IPS-18c (cell line): Measurements from ENCODE around the gene KCTD1.
"Not testable (repeated sequence)": the region's sequence is repeated elsewhere in the genome, so short reads cannot be mapped to it uniquely, and the experiment has no call there.

ENCODE experiments used
- H3K4me3 ChIP-seq: 2 replicates; pipeline ENCODE4 v1.7.0; 2013; ENCODE audit warnings: low read depth, mild to moderate bottlenecking, low read length, moderate library complexity; ENCODE audit not compliant: insufficient read depth
- H3K9me3 ChIP-seq: one replicate; pipeline ENCODE4 v1.6.1; 2013; ENCODE audit warnings: mild to moderate bottlenecking, low read length, moderate library complexity; ENCODE audit not compliant: control insufficient read depth, insufficient read depth

KCTD1 gene

DNA sequence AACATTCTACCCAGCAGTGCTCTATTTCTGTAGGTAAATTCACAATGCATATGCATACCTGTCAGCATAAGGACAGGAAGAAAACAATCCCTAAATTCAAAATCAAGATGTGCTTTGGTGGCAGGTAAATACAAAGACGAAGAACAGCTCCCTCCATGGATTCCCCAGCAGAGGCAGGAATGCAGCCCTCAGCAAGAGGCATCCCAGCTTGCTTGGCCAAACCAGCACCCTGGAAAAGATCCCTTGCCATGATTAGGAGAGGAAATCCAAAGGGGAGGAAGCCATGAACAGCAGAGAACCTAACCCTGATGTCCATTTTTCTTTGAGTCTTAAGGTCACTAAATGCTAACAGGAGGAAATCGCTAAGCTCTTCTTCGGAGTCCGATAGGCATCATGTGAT, 91.2 kb downstream of the KCTD1 start:
- no peak overlapping the region for H3K4me3 ChIP-seq
- no peaks in the 10 kb centered on the region for H3K9me3 ChIP-seq

GRCh38 chr18:26456070-26456491, 92.3 kb downstream of the KCTD1 start:
- Histone ChIP-seq H3K9me3 (no peaks in the 10 kb centered on the region), H3K4me3 (no peak overlapping the region)

- no peak overlapping the region for H3K4me3 ChIP-seq
- no peaks in the 10 kb centered on the region for H3K9me3 ChIP-seq
Measured at GRCh38 chr18:26455639-26456038, 92.7 kb downstream of the KCTD1 start.

GRCh38 chr18:26454616-26455015, 93.7 kb downstream of the KCTD1 start:
- Histone ChIP-seq H3K9me3 (no peaks in the 10 kb centered on the region), H3K4me3 (no peak overlapping the region)

DNA sequence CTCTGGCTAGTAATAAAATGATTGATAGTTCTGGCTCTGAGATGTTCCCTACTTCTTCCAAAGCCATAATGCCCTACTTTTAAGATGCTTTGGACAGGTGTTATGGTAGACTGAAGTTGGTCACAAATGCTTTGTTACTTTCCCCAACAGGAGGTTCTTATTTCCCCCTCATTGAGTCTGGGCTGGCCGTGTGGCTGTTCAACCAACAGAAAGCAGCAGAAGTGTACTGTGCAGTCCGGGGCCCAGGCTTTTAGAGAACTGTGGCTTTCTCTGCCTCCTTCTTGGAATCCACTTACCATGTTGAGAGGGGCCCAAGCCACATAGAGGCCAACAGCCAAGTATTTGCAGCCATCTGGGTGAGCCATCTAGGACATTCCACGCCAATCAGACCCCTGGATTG, 94.2 kb downstream of the KCTD1 start:
- Histone ChIP-seq H3K4me3 (no peak overlapping the region), H3K9me3 (no peaks in the 10 kb centered on the region)

DNA sequence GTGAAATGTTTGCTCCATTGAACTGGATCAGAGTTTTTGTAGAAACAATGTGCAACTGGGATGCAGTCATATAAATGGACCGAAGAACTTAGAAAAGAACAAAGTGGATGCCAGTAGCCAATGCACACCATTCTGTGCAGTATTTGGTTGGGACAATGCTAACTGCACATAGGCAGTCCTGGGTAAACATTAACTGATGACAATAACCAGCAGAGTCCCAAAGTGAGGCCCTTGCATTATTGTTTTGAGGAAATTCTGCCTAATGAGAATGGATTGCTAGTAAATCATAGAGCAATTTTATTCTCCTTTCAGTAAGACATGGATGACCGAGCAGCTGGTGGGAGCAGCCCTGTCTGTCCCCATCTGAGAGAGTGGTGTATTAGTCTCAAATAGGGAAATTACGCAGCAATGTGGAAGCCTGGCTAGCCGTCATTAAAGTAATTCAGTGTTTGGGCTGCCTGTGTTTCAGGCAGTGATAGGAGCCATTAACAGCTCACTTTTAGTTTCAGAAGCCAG, 94.9 kb downstream of the KCTD1 start:
- no peaks in the 10 kb centered on the region for H3K9me3 ChIP-seq
- no peak overlapping the region for H3K4me3 ChIP-seq

DNA sequence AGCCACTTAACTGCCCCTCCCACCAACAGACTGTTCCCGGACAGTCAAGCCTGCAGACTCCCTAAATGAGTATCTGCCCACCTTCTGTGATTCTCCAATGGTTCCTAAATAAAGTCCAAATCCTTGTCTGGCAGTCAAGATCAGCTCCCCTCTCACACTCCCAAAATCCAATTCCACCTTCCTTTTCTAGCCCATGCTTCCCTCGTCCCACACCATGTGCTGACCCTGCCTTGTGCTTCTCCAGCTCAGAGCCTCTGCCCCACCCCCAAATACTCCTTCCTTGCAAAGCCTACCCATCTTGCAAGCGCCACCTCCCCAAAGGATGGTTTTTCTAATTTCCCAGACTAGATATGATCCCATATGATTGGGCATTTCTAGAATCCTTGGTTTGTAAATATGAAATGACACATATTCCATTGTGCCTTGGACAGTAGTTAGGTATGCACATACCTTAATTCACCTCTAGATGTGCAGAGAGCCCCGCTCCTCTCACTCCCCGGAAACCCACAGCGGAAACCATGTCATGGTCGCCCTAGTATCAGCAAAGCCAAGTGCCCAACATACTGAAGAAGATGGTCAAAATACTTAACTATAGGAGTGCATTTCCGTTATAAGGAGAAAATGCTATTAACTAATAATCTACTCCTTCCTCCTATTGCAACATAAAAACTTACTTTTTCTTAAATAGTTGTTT, 97.2 kb downstream of the KCTD1 start:
- no peaks in the 10 kb centered on the region for H3K9me3 ChIP-seq
- H3K4me3 ChIP-seq = no peak overlapping the region

GRCh38 chr18:26448714-26449159, 99.6 kb downstream of the KCTD1 start:
- Histone ChIP-seq H3K9me3 (no peaks in the 10 kb centered on the region), H3K4me3 (no peak overlapping the region)

DNA sequence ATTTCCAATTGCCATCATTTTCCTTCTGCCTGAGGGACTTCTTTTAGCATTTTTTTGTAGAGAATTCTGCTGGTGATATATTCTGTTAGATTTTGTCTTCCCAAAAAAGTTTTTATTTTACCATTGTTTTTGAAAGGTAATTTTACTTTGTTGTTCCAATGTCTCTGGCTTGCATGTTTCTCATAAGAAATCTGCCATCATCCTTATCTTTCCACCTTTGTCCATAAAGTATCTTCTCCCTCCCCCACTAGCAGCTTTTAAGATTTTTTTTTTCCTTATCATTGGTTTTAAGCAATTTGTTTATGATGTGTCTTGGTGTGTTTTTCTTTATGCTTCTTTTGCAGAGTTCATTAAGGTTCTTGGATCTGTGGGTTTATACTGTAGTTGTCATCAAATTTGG, 104.5 kb downstream of the KCTD1 start:
- no peaks in the 10 kb centered on the region for H3K9me3 ChIP-seq

GRCh38 chr18:26442126-26442525, 106.2 kb downstream of the KCTD1 start:
- H3K4me3 ChIP-seq = no peak overlapping the region
- H3K9me3 ChIP-seq = no peaks in the 10 kb centered on the region

More for the DNA sequence above, 104.5 kb downstream of the KCTD1 start:
- H3K4me3 ChIP-seq = no peak overlapping the region

DNA sequence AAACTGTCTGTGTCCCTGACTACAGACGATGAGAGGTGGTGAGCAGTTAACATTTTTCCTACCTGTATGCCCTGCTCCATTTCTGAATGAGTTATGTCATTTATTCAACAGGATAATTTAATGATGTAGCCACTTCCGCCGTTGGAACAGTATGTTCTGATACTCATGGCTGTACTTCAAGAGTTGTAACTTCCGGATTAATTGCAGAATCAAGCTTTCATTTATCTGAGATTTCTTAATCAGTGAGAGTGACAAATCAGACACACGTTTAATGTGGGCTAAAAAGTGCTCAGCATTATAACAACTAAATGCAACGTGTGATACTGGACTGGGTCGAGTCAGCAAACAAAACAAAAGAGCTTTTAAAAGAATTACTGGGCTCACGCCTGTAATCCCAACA, 107.7 kb downstream of the KCTD1 start:
- no peak overlapping the region for H3K4me3 ChIP-seq

DNA sequence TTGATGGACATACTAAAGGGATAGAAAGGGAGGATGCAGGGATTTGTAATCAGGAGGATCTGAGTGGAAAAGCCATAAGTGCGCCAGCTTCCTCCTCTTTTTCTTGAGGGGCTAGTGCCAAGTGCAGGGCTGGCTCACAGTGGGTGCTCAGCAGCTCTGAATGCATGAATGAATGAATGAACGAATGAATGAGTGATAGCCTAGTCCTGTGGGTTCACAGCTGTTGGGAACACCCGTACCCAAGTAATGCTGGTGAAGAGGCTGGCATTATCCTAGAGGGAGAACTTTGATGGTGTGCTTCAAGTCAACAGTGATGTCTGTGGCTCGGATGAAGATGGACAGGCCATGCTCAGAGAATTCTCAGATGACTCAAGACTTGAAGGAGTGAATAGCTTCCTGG, 108.8 kb downstream of the KCTD1 start:
- Histone ChIP-seq H3K4me3 (no peak overlapping the region), H3K9me3 (no peaks in the 10 kb centered on the region)

More for the DNA sequence above, 107.7 kb downstream of the KCTD1 start:
- no peaks in the 10 kb centered on the region for H3K9me3 ChIP-seq

- no peak overlapping the region for H3K4me3 ChIP-seq
Measured at GRCh38 chr18:26438980-26439379, 109.4 kb downstream of the KCTD1 start.

DNA sequence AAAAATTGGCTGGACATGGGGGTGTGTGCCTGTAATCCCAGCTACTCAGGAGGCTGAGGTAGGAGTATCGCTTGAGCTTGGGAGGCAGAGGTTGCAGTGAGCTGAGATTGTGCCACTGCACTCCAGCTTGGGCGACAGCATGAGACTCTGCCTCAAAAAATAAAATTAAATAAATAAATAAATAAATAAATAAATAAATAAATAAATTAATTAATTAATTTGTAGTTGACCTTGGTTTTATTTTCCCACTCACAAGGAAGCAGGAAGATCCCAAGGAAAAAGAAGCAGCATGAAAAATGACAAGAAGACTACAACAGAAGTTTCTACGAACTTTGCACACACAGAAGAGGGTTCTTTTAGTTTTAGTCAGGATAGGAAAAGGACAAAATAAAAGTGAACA, 110.7 kb downstream of the KCTD1 start:
- H3K9me3 ChIP-seq, H3K4me3 ChIP-seq: not testable (repeated sequence)

More at GRCh38 chr18:26438980-26439379, 109.4 kb downstream of the KCTD1 start:
- H3K9me3 ChIP-seq = no peaks in the 10 kb centered on the region

GRCh38 chr18:26436176-26437051, 111.9 kb downstream of the KCTD1 start:
- H3K4me3 ChIP-seq = no peak overlapping the region
- no peaks in the 10 kb centered on the region for H3K9me3 ChIP-seq

GRCh38 chr18:26435415-26436095, 112.8 kb downstream of the KCTD1 start:
- H3K9me3 ChIP-seq = no peaks in the 10 kb centered on the region

GRCh38 chr18:26434887-26435286, 113.5 kb downstream of the KCTD1 start:
- H3K9me3 ChIP-seq = no peaks in the 10 kb centered on the region
- no peak overlapping the region for H3K4me3 ChIP-seq

More at GRCh38 chr18:26435415-26436095, 112.8 kb downstream of the KCTD1 start:
- no peak overlapping the region for H3K4me3 ChIP-seq
